Gastrocnemius medialis (tissue), 4 donors: Measurements from ENCODE around the gene RMND1.

ENCODE experiments used
- POLR2A ChIP-seq, 2 donors: fragments of 450-650 bp; IDR thresholded peaks; one replicate each; pipeline ENCODE4 v1.6.1; 2017; ENCODE audit warnings: antibody characterized with exemption in 2 of 2, mild to moderate bottlenecking in 2 of 2, moderate library complexity in 2 of 2
- TF ChIP-seq, protein P1 (sequence below), 5 experiments: fragments of 450-650 bp in 3 of 5; fragments of 200-600 bp in 2 of 5; sonication (generic) in 2 of 5; IDR thresholded peaks in 4 of 5; conservative IDR thresholded peaks in 1 of 5; 1 replicate in 4 of 5; 2 replicates in 1 of 5; pipeline ENCODE4 v1.5.1; 2016 to 2019; ENCODE audit warnings: antibody characterized with exemption in 5 of 5, mild to moderate bottlenecking in 3 of 5, moderate library complexity in 3 of 5

DNA sequence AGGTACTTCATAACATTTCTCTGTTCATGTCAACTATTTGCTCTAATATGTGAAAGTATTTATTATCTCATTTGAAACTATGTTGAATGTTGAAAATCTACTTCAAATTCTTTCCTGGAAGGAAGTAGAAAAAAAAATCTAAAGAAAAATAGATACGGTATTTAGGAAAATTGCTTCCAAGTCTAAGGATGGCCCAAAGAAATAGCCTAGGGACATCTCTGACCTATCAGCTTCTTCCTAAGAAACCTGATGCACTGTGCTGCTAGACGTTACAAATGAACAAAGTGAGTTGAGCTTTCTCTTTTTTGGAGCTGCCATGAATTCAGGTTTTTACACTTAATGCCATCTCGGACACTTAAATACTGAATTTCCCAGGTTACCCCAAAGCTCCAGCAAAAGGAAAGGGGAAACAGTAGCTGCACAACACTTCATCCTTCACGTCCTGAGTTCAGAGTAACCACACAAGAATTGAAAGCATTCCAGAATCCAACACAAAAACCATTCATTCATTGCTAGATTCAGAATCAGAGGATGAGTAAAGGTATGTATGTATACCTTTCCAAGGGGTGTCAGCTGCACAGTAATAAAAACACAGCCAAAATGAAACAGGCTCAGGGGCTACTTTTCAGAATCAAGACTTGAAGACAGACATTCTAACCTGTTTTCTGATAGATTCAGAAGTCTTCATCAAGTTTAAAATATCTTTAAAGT lies 7.9 kb downstream of the RMND1 start:
- TF ChIP-seq, protein P1, sequence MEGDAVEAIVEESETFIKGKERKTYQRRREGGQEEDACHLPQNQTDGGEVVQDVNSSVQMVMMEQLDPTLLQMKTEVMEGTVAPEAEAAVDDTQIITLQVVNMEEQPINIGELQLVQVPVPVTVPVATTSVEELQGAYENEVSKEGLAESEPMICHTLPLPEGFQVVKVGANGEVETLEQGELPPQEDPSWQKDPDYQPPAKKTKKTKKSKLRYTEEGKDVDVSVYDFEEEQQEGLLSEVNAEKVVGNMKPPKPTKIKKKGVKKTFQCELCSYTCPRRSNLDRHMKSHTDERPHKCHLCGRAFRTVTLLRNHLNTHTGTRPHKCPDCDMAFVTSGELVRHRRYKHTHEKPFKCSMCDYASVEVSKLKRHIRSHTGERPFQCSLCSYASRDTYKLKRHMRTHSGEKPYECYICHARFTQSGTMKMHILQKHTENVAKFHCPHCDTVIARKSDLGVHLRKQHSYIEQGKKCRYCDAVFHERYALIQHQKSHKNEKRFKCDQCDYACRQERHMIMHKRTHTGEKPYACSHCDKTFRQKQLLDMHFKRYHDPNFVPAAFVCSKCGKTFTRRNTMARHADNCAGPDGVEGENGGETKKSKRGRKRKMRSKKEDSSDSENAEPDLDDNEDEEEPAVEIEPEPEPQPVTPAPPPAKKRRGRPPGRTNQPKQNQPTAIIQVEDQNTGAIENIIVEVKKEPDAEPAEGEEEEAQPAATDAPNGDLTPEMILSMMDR (IDR thresholded peaks at IDR 0.05 in 4 of 5, conservative IDR thresholded peaks at IDR 0.05 in 1 of 5), result no peak
- no peak for TF ChIP-seq POLR2A (IDR thresholded peaks at IDR 0.05)
